Stimulated activated CD8-positive, alpha-beta memory T cell treated with anti-CD3 and anti-CD28 coated beads, Interleukin-7, amount 100 ng/mL, for 48 hours (primary cell): ENCODE measurements around the gene LGALS4.
"Not testable (repeated sequence)": the region's sequence is repeated elsewhere in the genome, so short reads cannot be mapped to it uniquely, and the experiment has no call there.

Source experiments
- DNase-seq, 2 donors: peaks; one replicate each; pipeline ENCODE4 v3.0.0-alpha.2; 2020; ENCODE audit warnings: low read depth in 1 of 2; ENCODE audit errors: extremely low read depth in 1 of 2

LGALS4 gene

DNA sequence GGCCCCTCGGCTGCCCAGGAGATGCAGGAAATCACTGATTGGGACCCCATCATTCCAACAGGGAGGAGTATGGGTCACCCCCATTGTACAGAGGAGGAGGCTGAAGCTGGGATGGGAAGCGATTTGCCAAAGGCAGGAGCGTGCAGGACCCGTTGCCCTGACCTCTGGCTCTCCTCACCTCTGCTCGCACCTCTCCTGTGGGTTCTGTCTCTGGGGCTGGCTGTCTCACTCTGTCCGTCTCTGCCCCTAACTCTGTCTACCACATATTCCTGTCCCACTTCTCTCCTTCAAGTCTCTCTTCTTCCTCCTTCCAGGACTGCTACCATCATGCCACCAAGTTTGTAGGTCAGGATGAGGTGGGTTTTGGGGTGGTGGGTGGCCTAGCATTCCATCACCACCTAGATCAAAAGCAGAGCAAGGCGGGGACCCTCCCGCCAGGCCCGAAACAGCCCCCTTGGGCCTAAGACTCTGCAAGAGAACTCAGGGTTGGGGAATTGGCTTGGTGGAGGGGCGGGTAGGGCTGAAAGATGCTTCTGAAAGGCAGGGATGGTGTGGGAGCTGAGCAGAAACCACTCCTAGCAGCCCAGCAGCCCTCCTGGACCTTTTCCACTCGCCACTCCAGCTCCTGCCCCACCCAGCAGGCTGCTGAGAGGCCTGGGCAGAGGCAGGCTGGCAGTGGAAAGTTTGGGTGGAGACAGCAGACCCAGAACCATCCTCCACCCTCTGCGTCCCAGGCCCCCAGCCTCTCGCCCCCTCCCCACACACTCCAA is 38.4 kb downstream of the LGALS4 start:
- no peak for DNase-seq

DNA sequence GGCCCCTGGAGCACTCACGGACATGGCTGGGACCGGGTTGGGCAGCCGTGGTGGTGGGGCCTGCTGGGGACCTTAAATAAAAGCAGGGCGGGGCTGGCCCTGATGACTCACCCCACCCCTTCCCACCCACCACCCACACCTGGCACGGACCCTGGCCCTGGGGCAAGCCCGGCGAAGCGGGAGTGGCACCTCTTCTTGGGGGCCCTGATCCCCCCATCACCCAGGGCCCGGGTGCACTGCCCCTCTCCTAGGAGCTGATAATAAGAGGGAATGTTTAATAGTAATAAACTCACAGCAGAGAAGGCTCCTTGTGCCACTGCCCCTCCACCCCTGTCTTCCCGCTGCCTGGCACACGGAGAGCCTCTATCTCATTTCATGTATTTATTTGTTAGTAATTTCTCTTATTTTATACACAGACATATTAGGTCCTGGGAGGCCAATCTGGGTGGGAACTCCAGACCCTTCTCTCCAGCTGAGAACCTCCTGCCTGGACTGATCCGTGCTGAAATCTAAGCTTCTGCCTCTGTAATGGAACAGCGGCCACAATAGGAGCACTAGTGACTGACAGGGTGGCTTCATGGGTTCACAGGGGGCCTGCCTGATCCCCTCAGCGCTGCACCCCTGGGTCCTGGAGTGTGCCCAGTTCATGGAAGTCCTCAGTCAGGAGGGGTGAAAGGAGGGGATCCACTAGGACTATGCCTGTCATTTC is 39.1 kb downstream of the LGALS4 start, which contains the start of gene LGALS7:
LGALS7 (minus strand) TSS at position 49 of the 709 bp plus-strand sequence; CDS start at position 24, 25 bp downstream.
- no peak for DNase-seq

DNA sequence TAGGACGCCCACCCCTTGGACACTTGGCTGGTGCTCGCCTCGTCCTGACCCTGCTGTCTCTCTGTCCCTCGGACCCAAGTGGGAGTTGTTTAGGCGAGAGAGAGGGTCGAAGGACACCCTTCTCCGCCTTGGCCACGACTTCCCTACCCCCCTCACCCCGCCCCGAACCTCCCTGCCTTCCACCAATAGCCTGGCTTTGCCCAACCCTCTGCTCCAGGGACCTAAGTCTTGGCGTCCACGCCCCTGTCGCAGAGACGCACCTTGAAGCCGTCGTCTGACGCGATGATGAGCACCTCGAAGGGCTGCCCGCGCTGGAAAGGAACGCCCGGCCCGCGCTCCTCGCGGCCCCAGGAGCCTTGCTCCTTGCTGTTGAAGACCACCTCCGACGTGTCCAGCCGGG is 41.2 kb downstream of the LGALS4 start:
- not testable (repeated sequence) for DNase-seq

DNA sequence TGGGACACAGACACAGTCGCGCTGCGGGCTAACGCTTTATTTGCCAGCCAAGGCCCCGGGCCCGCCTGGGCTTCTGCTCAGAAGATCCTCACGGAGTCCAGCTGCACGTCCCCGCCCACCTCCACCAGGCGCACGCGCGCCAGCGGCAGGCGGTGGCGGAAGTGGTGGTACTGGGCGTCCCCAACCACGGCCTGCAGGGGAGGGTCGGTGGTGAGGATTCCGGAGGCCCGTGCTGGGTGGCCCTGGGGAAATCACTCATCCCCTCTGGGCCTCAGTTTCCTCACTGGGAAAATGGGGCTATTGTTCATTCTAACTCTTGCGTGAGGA is 41.8 kb downstream of the LGALS4 start:
- DNase-seq = not testable (repeated sequence)

DNA sequence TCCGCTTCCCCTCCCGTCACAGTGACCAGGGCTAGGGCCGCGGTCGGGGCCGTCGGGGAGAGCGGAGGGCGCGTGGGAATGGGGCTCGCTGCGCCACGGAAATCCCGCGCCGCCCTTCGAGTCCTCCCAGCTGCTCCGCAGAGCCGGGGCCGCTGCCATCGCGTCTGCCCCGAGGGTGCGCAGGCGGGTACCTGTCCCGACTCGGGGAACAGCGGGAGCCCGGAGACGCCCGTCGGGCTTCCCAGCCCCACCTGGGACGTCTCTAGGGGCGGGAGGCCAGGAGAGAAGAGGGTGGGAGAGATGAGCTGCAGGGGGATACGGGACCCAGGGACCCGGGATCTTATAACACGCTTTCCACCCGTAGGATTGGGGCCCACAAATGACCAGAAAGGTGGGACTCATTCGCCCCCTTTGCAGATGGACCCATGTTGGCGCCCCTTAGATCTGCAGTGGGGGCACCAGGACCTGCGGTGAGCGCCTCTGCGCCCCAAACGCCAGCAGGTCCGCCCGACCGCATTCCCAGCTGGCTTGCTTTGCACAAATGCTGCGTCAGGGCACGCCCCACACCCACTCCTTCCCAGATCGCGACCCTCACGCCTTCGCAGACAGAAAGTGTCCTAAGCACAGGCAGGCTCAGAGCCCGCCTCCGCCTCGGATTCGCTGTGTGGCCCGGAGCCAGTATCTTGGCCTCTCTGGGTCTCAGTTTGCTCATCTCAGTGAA is 42.4 kb downstream of the LGALS4 start:
- not testable (repeated sequence) for DNase-seq

DNA sequence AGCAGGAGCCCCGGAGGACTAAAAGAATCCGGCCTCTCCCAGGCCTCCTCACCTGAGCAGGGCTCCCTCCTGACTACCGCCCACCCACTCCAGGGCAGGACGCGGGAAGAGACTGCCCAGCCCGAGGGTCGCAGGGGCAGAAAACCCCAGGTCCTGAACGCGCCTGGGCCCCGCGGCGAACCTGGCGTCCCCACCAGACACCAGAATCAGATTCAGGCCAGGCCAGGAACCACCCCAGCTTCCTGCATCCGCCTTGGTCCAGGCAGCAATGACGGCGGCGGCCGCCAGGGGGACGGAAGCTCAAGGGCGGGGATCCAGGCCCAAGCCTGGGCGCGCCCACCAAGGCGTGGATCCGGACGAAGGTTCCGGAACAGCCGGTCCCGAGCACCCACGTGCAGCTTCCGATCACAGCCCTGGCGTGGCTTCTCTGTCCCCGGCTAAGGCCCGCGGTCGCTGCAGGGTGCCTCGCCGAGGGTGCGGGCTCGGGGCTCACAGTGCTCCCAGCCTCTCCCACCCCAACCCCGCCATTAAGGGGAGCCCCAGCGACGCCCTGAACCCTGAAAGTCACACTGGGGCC is 43.0 kb downstream of the LGALS4 start:
- peak; percentile 69 to 80 for DNase-seq

DNA sequence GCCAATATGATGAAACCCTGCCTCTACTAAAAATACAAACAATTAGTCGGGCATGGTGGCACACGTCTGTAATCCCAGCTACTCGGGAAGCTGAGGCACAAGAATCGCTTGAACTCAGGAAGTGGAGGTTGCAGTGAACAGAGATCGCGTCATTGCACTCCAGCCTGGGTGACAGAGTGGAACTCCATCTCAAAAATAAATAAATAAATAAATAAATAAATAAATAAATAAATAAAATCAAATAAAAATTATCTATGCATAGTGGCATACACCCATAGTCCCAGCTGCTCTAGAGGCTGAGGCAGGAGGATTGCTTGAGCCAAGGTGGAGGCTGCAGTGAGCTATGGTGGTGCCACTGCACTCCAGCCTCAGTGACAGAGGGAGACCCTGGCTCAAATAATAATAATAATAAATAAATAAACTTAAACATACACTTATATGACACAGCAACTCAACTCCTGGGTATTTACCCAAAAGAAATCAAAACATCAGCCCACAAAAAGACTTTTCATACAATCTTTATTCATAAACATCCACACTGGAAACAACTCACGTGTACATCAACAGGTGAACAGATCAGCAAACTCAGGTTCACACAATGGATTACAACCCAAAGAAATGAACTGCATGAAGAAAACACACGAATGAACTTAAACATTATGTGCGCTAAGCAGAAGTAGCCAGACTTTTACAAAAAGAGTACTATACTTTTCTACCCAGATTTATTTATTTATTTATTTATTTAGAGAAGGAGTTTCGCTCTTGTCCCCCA is 46.3 kb downstream of the LGALS4 start:
- no peak for DNase-seq

DNA sequence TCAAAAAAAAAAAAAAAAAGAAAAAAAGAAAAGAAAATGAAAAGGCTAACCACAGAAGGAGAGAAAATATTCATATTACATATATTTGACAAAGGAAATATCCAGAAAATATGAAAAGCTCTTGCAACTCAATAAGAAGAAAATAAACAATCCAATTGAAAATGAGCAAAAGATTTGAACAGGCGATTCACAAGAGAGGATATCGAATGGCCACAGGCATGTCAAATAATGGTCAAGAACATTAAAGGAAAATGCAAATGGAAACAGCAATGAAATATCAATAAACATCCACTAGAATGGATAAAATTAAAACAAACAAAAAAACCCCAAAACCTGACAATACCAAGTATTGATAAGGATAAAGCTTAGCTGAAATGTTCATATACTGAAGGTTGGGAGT is 47.5 kb downstream of the LGALS4 start:
- no peak for DNase-seq

DNA sequence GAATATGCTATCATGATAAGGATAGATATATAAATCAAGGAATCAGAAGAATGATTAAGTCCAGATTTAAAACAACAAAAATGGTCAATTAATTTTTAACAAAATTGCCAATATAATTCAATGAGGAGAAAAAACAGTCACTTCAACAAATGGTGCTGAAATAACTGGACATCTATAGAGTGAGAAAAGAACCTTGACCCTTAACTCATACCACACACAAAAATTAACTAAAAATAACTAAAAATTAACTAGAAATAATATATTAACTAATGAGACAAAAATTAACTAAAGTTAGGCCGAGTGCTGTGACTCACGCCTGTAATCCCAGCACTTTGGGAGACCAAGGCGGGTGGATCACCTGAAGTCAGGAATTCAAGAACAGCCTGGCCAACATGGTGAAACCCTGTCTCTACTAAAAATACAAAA is 48.9 kb downstream of the LGALS4 start:
- no peak for DNase-seq

DNA sequence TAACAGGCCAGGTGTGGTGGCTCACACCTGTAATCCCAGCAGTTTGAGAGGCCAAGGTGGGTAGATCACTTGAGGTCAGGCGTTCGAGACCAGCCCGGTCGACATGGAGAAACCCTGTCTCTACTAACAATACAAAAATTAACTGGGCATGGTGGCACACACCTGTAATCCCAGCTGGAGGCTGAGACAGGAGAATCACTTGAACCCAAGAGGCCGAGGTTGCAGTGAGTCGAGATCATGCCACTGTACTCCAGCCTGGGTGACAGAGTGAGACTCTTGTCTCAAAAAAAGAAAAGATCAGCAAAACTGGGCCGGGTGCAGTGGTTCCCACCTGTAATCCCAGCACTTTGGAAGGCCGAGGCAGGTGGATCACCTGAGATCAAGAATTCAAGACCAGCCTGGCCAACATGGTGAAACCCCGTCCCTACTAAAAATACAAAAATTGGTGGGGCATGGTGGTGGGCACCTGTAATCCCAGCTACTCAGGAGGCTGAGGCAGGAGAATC is 50.8 kb downstream of the LGALS4 start:
- DNase-seq = not testable (repeated sequence)

DNA sequence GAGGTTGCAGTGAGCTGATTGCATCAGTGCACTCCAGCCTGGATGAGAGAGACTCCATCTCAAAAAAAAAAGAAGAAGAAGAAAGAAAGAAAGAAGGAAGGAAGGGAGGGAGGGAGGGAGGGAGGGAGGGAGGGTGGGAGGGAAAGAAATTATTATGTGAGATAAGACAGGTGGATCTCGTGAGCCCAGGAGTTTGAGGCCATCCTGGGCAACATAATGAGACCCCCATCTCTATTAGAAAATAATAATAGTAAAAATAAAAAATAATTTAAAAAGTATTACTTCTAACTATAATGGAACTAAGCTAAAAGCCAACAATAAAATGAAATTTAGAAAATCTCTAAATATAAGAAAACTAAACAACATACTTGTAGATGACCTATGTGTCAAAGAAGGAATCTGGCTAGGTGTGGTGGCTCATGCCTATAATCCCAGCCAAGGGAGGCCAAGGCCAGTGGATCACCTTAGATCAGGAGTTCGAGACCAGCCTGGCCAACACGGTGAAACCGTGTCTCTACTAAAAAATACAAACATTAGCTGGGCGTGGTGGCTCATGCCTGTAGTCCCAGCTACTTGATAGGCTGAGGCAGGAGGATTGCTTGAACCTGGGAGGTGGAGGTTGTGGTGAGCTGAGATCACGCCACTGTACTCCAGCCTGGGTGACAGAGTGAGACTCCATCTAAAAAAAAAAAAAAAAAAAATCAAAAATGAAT is 51.8 kb downstream of the LGALS4 start:
- DNase-seq = not testable (repeated sequence)

DNA sequence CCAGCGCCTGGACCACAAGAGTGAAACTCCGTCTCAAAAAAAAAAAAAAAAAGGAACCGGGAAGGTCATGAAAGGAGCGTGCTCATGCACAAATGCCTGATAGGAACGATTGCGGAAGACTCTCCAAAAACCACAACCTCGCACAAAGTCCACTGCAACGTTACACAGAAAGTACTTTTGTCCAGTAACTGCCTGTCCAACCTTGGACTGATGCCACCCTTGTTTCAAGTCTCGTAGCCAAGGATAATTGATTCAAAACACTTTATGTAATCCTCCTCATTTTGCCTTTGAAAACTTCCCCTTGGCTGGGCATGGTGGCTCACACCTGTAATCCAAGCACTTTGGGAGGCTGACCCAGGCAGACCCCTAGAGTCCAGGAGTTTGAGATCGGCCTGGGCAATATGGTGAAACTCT is 53.1 kb downstream of the LGALS4 start:
- DNase-seq = no peak

DNA sequence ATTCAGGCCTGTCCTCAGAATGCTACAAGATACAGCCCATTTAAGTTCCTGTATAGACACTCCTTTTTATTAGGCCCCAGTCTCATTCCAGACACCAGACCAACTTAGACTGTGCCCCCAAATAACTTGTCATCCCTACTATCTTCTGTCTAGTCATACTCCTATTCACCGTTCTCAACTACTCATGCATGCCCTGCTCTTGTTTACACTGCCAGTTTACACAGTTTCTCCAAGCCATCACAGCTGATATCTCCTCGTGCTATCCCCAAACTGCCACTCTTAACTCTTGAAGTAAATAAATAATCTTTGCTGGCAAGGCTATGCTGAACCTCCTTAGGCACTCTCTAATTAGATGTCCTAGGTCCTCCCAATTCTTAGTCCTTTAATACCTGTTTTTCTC is 58.5 kb downstream of the LGALS4 start:
- not testable (repeated sequence) for DNase-seq

DNA sequence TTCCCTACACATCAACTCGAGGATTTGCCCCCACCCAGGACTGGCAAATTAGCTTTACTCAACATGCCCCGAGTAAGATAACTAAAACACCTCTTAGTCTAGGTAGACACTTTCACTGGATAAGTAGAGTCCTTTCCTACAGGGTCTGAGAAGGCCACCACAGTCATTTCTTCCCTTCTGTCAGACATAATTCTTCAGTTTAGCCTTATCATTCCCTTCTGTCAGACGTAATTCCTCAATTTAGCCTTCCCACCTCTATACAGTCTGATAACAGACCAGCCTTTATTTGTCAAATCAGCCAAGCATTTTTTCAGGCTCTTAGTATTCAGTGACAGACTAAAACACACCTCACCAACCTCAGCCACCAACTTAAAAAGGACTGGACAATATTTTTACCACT is 59.0 kb downstream of the LGALS4 start:
- not testable (repeated sequence) for DNase-seq
